Hepatocyte (in vitro differentiated cells): ENCODE results near the gene ASXL1.

Source experiments
- CTCF ChIP-seq: fragments of 200-600 bp; sonication (generic); IDR thresholded peaks from 2 replicates; pipeline ENCODE4 v1.5.1; 2016; ENCODE audit warnings: antibody characterized with exemption, mild to moderate bottlenecking; ENCODE audit not compliant: poor library complexity
- EZH2phosphoT487 ChIP-seq: fragments of 200-600 bp; sonication (generic); IDR thresholded peaks from one replicate; pipeline ENCODE4 v1.6.1; 2018; ENCODE audit warnings: antibody characterized with exemption, mild to moderate bottlenecking, low read depth, moderate library complexity; ENCODE audit not compliant: unreplicated experiment, severe bottlenecking

- TF ChIP-seq EZH2phosphoT487 (no peak), CTCF (no peak)
Measured at GRCh38 chr20:32352121-32352720, 5.9 kb upstream of the ASXL1 start.
